NCI-H1417 treated with DMSO at 0.1 percent for 48 hours (cell line): Measurements from ENCODE around the gene RHNO1.
"Not testable (repeated sequence)": the region's sequence is repeated elsewhere in the genome, so short reads cannot be mapped to it uniquely, and the experiment has no call there.

Experiments used
- DNase-seq: peaks from one replicate; lab custom pipeline; 2025; lab: John Stamatoyannopoulos, UW

Gene RHNO1

GRCh38 chr12:2858944-2859421, 18.0 kb upstream of the RHNO1 start:
- no peak for DNase-seq

DNA sequence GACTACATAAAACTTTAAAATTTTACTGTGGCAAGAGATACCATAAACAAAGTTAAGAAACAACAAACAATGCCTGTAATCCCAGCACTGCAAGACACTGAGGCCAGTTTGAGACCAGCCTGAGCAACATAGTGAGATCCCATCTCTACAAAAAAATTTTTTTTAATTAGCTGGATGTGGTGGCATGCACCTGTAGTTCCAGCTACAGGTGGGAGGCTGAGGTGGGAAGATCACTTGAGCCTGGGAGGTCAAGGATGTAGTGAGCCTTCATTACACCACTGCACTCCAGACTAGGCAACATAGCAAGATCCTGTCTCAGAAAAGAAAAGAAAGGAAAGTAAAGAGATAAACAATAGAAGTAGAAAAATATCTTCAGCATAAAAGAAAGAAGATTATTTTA, 16.9 kb upstream of the RHNO1 start:
- no peak for DNase-seq

GRCh38 chr12:2862876-2863275, 14.1 kb upstream of the RHNO1 start:
- DNase-seq: no peak

- DNase-seq: not testable (repeated sequence)
Measured at GRCh38 chr12:2863402-2863801, 13.6 kb upstream of the RHNO1 start.

- no peak for DNase-seq
Measured at GRCh38 chr12:2864198-2864597, 12.8 kb upstream of the RHNO1 start.

- DNase-seq: not testable (repeated sequence)
Measured at GRCh38 chr12:2868986-2869632, 7.9 kb upstream of the RHNO1 start.

DNA sequence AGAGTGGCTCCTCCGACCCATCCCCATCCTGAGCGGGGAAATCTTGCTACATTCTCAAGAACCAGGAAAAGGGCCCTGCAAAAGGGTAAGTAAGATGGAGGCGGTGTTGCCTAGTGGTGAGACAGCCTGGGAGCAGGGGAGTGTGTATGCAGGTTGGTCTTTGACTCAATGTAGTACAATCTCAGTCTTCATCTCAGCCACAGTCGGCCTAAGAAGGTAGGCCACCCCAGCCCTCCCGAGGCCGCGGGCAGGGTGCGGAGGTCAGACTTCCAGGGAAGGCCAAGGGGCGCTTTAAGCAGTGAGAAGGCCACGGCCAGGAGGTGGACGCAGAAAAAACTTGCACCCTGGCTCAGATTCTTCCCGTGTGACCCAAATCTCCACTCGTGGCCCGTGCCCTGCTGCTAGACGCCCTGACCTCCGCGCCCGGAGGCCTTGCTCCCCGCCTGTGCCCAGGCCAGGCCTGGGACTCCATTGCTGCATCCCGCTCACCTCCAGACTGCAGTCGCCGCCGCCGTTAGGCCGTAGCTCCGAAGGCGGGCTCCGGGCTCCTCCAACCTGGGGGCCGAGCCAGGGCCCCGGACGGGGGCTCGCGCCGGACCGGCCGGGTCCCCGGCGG, 484 bp upstream of the RHNO1 start:
- DNase-seq: no peak

DNA sequence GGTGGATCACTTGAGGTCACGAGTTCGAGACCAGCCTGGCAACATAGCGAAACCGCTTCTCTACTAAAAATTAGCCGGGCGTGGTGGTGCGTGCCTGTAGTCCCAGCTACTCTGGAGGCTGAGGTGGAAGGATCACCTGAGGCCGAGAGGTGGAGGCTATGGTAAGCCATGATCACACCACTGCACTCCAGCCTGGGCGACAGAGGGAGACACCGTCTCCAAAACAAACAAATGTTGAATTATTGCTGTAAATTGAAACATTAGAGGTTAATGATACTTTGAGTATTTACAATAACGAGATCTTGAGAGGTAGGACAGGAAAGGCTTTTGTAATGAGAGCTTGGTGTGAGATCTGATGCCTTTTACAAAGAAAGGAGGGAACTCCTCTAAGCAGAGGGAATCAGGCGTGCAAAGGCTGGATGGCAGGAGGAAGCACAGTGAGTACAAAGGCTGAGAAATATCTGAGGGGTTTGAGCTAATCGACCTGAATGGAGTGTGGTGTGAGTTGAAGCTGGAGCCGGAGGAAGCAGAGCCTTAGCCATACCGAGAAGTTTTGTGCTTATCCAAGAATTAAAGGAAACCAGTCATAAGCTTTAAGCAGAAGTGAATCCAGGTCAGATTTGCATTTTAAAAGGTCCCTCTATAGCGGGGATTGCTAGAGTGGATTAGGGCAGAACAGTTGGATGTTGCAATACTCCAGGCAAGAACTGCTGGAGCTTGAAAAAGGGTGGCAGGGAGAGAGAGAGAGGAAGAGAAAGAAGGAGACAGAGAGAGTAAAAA, 1.1 kb downstream of the RHNO1 start:
- DNase-seq: peak; percentile 37

GRCh38 chr12:2879853-2880252, 2.8 kb downstream of the RHNO1 start:
- DNase-seq: no peak

- no peak for DNase-seq
Measured at GRCh38 chr12:2884810-2885209, 7.8 kb downstream of the RHNO1 start.

- DNase-seq: no peak
Measured at GRCh38 chr12:2886768-2887450, 9.9 kb downstream of the RHNO1 start.

DNA sequence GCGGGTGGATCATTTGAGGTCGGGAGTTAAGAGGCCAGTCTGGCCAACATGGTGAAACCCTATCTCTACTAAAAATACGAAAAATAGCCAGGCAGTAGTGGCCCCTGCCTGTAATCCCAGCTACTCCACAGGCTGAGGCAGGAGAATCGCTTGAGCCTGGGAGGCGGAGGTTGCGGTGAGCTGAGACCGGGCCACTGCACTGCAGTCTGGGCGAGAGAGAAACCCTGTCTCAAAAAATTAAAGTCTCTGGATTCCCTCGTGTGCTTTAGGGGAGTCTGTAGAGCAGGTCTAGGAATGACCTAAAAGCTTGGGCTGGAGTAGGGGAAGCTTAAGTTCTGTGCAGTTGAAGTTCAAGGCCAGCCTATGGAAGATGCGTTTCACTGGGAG, 13.0 kb downstream of the RHNO1 start:
- DNase-seq: no peak

DNA sequence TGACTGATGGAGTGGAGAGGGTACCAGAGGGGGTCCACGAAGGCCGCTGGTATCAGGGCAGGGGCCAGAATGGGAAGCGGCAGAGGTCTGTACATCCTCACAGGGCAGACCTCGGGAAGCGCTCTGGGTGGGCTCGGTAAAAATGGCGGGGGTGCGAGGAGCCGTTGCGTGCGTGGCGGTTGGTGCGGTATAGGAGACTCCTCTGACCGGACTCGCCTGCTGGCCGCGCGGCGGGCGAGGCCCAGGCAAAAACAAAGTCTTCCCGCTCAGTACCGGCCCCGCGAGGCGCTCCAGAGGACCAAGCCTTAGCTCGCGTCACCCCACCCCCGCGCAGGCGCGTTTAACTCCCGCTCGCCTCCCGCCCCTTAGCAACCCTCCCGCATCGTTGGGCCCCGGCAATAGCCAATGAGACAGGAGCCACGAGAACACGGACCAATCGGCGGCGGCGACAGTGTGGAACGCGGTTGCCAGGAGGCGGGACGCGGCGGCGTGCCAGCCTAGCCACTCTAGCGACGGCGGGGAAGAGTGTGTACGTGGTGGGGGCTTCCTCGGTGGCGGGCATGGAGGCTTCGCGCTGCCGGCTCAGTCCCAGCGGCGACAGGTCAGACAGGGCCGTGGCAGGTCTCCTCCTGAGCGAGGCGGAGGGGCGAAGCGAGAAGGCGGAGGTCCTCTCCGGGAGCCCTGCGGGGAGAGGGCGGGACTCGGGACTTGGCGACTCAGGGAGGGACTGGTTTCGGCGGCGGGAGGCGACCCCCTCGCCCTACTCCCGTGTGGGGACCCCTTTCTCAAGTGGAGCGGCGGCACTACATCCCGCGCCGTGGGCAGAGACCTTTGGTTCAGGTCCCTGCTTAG, 13.6 kb downstream of the RHNO1 start, which contains the start of gene TULP3:
Gene TULP3 (plus strand): TSS at position 504 of the 852 bp plus-strand sequence. CDS start 57 bp downstream, at position 561.
- DNase-seq: peak; percentile 96

DNA sequence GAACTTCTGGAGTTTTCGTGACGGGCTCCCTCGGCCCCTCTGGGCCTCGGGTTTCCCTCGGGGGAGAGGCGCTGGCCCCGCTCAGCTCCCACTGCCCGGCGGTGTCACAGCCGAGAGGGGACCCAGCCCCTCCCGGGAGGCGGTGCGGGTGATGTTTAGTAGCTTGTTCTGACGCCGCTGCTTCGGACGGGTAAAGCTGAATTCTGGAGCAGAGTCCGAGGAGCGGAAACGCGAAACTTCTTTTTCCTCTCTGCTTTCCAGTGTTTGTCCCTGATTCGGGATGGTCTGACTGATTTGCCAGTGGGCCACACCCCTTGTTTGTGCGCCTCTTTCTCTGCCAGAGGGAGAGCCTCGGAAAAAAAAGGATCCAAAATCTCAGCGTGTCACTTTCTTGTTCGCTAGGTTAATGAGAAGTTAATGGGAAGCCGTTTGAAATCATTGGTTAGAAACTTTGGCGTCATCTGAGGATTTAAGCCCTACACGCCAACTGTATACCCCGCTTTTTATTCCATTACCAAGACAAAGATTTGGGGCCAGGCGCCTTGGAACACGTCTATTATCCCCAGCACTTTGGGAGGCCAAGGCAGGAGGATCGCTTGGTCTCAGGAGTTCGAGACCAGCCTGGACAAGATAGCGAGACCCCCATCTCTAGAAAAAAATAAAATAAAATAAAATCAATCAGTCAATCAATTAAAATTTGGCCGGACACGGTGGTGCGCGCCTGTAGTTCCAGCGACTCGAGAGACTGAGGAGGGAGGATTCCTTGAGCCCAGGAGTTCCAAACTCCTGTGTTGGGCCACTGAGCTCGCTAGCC, 14.4 kb downstream of the RHNO1 start:
- DNase-seq: no peak

- DNase-seq: no peak
Measured at GRCh38 chr12:2892246-2892645, 15.2 kb downstream of the RHNO1 start.

DNA sequence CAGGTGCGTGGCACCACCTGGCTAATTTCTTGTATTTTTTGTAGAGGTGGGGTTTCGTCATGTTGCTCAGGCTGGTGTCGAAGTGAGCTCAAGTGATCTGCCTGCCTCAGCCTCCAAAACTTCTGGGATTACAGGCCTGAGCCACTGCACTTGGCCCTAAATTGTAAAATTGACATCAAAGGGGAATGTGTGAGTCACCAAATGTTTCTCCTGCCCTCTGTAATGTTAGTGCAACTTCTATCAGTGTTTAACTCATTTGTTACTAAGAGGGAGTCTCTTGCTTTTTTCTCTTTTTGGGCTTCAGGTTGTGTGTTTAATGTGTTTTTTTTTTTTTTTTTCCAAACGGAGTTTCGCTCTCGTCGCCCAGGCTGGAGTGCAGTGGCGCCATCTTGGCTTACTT, 16.0 kb downstream of the RHNO1 start:
- DNase-seq: no peak

DNA sequence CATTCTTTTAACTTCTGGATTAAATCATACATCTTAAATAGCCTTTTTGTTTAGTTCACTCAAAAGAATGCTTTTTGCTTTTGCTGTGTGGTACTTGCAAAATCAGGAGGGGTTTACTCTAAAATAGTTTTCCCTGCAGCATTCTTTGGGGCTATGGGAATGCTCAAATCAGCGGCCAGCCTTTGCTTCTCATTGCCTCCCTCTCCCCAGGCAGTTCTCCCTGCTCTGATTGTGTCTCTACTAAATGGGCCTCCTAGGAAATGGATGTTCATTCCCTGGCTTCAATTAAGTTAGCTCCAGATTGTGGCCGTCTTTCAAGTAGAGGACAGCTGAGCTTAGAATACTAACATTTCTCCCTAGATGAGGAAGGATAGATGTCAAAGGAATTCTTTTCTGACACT, 18.0 kb downstream of the RHNO1 start:
- DNase-seq: no peak

- no peak for DNase-seq
Measured at GRCh38 chr12:2895511-2895910, 18.5 kb downstream of the RHNO1 start.

GRCh38 chr12:2897418-2897817, 20.4 kb downstream of the RHNO1 start:
- no peak for DNase-seq

DNA sequence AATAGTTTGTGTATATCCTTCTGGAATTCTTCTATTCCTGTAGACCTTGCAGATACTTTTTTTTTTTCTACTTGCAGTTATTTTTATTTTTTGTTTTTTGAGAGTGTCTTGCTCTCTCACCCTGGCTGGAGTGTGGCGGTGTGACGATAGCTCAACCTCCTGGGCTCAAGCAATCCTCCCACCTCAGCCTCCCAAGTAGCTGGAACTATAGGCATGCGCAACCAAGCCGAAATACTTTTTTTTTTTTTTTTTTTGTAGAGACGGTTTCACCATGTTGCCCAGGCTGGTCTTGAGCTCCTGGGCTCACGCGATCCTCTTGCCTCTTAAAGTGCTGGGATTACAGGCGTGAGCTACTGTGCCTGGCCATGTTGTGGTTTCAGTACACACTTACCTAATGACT, 23.6 kb downstream of the RHNO1 start:
- DNase-seq: no peak
